GM10266 (cell line): ENCODE results near the gene ZNF618.
"Not testable (repeated sequence)": the region's sequence is repeated elsewhere in the genome, so short reads cannot be mapped to it uniquely, and the experiment has no call there.

ENCODE experiments used
- DNase-seq: peaks from one replicate; pipeline ENCODE4 v3.0.0; 2012; ENCODE audit errors: extremely low spot score
- CTCF ChIP-seq: IDR thresholded peaks from 2 replicates; pipeline ENCODE4 v1.5.1; 2012; ENCODE audit warnings: mild to moderate bottlenecking, low read depth; ENCODE audit not compliant: control insufficient read depth, insufficient read depth; ENCODE audit errors: missing control alignments

ZNF618 gene

DNA sequence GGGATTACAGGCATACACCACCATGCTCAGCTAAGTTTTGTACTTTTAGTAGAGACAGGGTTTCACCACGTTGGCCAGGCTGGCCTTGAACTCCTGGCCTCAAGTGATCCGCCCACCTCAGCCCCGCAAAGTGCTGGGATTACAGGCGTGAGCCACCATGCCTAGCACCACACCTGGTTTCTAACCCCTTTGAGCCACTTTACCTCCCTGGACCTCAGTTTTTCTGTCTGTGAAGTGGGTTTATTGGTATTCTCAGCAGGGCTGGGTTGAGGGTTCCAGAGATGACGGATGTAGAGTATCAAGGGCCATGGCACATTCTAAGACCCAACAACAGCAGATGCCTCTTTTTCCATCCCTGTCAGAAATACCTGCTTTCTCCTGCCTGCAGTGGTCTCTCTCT, 163.4 kb downstream of the ZNF618 start:
- no peak for DNase-seq
- TF ChIP-seq CTCF, result no peak

- not testable (repeated sequence) for DNase-seq
These were observed 167.6 kb downstream of the ZNF618 start for GRCh38 chr9:114043660-114044059.

- DNase-seq, result no peak
- no peak for TF ChIP-seq CTCF
These were observed 170.2 kb downstream of the ZNF618 start for GRCh38 chr9:114046237-114046755.

DNA sequence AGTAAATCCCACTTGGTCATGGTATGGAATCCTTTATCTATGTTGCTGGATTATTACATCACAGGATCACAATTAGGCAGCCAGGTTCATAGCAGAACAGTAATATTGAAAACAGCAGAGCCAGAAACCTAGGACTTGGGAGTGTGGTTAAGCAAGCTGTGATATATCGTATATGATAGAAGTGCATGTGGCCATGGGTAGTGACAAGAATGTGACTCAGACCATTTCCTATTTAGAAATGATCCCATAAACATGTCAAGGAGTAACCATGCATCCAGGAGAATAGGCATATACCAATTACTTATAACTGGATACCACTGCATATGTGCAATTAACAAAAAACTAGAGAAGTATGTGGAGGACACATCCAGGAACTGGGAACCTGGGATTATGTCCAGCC, 170.8 kb downstream of the ZNF618 start:
- no peak for DNase-seq
- TF ChIP-seq CTCF, result no peak

GRCh38 chr9:114047717-114048116, 171.6 kb downstream of the ZNF618 start:
- TF ChIP-seq CTCF, result peak; percentile 14

GRCh38 chr9:114048533-114049415, 172.7 kb downstream of the ZNF618 start:
- TF ChIP-seq CTCF, result no peak
- no peak for DNase-seq

More at GRCh38 chr9:114047717-114048116, 171.6 kb downstream of the ZNF618 start:
- DNase-seq, result no peak

- no peak for TF ChIP-seq CTCF
- DNase-seq, result no peak
These were observed 173.5 kb downstream of the ZNF618 start for GRCh38 chr9:114049441-114050225.
